ENCODE measurements around the gene PLXDC2.

PLXDC2 gene

GRCh38 chr10:20289070-20289828 is 473.0 kb downstream of the PLXDC2 start:
- Histone ChIP-seq H3K9me3 (no peaks in the 10 kb centered on the region), H3K27ac (no peak overlapping the region), H3K4me1 (peaks cover 0 to 42% (median 19%) of the 10 kb centered on the region in 4 donors), H3K4me3 (no peak overlapping the region), H3K27me3 (no peaks in the 10 kb centered on the region), H3K36me3 (no peaks in the 10 kb centered on the region)
- no peak for DNase-seq
- no peak for TF ChIP-seq CTCF (IDR thresholded peaks at IDR 0.05)
- intact Hi-C loops (cut with DNase I; ENCODE audit: low total_unique reads): no loop called here

- DNase-seq: no peak
- H3K4me1 ChIP-seq: no peaks in the 10 kb centered on the region
- intact Hi-C loops (cut with DNase I; ENCODE audit: low total_unique reads): no loop called here
- H3K27ac ChIP-seq: no peak overlapping the region
- no peak for TF ChIP-seq CTCF (IDR thresholded peaks at IDR 0.05)
- peaks cover 0 to 8% (median 0%) of the 10 kb centered on the region in 3 donors for H3K9me3 ChIP-seq
- H3K36me3 ChIP-seq: no peaks in the 10 kb centered on the region
- no peaks in the 10 kb centered on the region for H3K27me3 ChIP-seq
- H3K4me3 ChIP-seq: no peak overlapping the region
Measured at GRCh38 chr10:20298417-20298816, 482.2 kb downstream of the PLXDC2 start.

- no peak for DNase-seq
- Histone ChIP-seq H3K27ac (no peak overlapping the region), H3K4me1 (no peaks in the 10 kb centered on the region), H3K36me3 (no peaks in the 10 kb centered on the region), H3K9me3 (peaks cover 0 to 8% (median 0%) of the 10 kb centered on the region in 3 donors), H3K27me3 (no peaks in the 10 kb centered on the region), H3K4me3 (no peak overlapping the region)
- no peak for TF ChIP-seq CTCF (IDR thresholded peaks at IDR 0.05)
- intact Hi-C loops (cut with DNase I; ENCODE audit: low total_unique reads): no loop called here
Measured at GRCh38 chr10:20299034-20299736, 483.0 kb downstream of the PLXDC2 start.

GRCh38 chr10:20300735-20301134 is 484.5 kb downstream of the PLXDC2 start:
- intact Hi-C loops (cut with DNase I; ENCODE audit: low total_unique reads): no loop called here
- Histone ChIP-seq H3K4me1 (no peaks in the 10 kb centered on the region), H3K27me3 (no peaks in the 10 kb centered on the region), H3K9me3 (peaks cover 0 to 8% (median 0%) of the 10 kb centered on the region in 3 donors), H3K4me3 (no peak overlapping the region), H3K27ac (no peak overlapping the region), H3K36me3 (no peaks in the 10 kb centered on the region)
- DNase-seq: no peak
- no peak for TF ChIP-seq CTCF (IDR thresholded peaks at IDR 0.05)

- Histone ChIP-seq H3K27ac (no peak overlapping the region), H3K36me3 (no peaks in the 10 kb centered on the region), H3K4me1 (no peaks in the 10 kb centered on the region), H3K9me3 (peaks cover 0 to 7% (median 0%) of the 10 kb centered on the region in 3 donors), H3K4me3 (no peak overlapping the region), H3K27me3 (no peaks in the 10 kb centered on the region)
- DNase-seq: no peak
- intact Hi-C loops (cut with DNase I; ENCODE audit: low total_unique reads): no loop called here
- TF ChIP-seq CTCF (IDR thresholded peaks at IDR 0.05): no peak
Measured at GRCh38 chr10:20302033-20302432, 485.8 kb downstream of the PLXDC2 start.

Measured in tibial artery (tissue), 4 donors.